WTC11 (cell line): ENCODE results near the gene ZNF419. TPM values are rescaled to one million over a fixed set of nuclear protein-coding genes. Genes with fewer than 3 reads are reported as not detected.

Experiments
- ATAC-seq: fragments of 200-7000 bp; cut with Tn5 transposase; 2 replicates; pipeline ENCODE4 v1.10.0; 2021; ENCODE audit warnings: mild to moderate bottlenecking, moderate library complexity
- CTCF ChIA-PET: fragments of 300-600 bp; sonication (Branson Sonifier 250); formaldehyde crosslinking; loops from one replicate; lab custom pipeline; 2021; ENCODE audit warnings: antibody characterized with exemption; lab: Charles Lee
- POLR2A ChIA-PET: fragments of 350-600 bp; sonication (Branson Sonifier 250); formaldehyde crosslinking; loops from one replicate; lab custom pipeline; 2021; ENCODE audit warnings: antibody characterized with exemption; lab: Charles Lee
- DNase-seq: peaks from one replicate; pipeline ENCODE4 v3.0.0; 2021; ENCODE audit warnings: low spot score
- H3K27ac Mint-ChIP-seq: 2 replicates; pipeline ENCODE4 v1.8.0; 2021; ENCODE audit warnings: mixed read lengths
- H3K27me3 Mint-ChIP-seq: 2 replicates; pipeline ENCODE4 v1.8.0; 2021; ENCODE audit warnings: low read depth, mild to moderate bottlenecking, moderate library complexity, mixed read lengths
- H3K36me3 Mint-ChIP-seq: 2 replicates; pipeline ENCODE4 v1.8.0; 2021; ENCODE audit warnings: mixed read lengths
- H3K4me1 Mint-ChIP-seq: 2 replicates; pipeline ENCODE4 v1.8.0; 2022; ENCODE audit warnings: mixed read lengths
- H3K4me3 Mint-ChIP-seq: 2 replicates; pipeline ENCODE4 v1.8.0; 2021; ENCODE audit warnings: mild to moderate bottlenecking, moderate library complexity, mixed read lengths
- H3K9me3 Mint-ChIP-seq: 2 replicates; pipeline ENCODE4 v1.8.0; 2021; ENCODE audit warnings: mixed read lengths
- E2F1 ChIP-seq: sonication (generic); formaldehyde crosslinking; IDR thresholded peaks from 2 replicates; pipeline ENCODE4 v1.8.0; 2022; ENCODE audit warnings: mild to moderate bottlenecking, missing genetic modification reagents
- FOXP1 ChIP-seq: sonication (generic); formaldehyde crosslinking; IDR thresholded peaks from 2 replicates; pipeline ENCODE4 v1.8.0; 2022; ENCODE audit warnings: missing genetic modification reagents, mild to moderate bottlenecking, moderate library complexity, borderline replicate concordance
- MAX ChIP-seq: sonication (generic); formaldehyde crosslinking; IDR thresholded peaks from 2 replicates; pipeline ENCODE4 v1.8.0; 2022; ENCODE audit warnings: mild to moderate bottlenecking, missing genetic modification reagents
- NR3C1 ChIP-seq: sonication (generic); formaldehyde crosslinking; conservative IDR thresholded peaks from 2 replicates; pipeline ENCODE4 v1.8.1; 2023; ENCODE audit warnings: low read depth, mild to moderate bottlenecking, missing genetic modification reagents
- PREB ChIP-seq: sonication (generic); formaldehyde crosslinking; IDR thresholded peaks from 2 replicates; pipeline ENCODE4 v1.8.1; 2022; ENCODE audit warnings: mild to moderate bottlenecking, missing genetic modification reagents, moderate library complexity, borderline replicate concordance
- RORB ChIP-seq: fragments of 250-450 bp; sonication (Bioruptor Pico); IDR thresholded peaks from 2 replicates; pipeline ENCODE4 v1.9.0; 2021; ENCODE audit warnings: mild to moderate bottlenecking
- SP1 ChIP-seq: sonication (generic); formaldehyde crosslinking; conservative IDR thresholded peaks from 2 replicates; pipeline ENCODE4 v1.8.1; 2022; ENCODE audit warnings: missing genetic modification reagents
- STAT6 ChIP-seq: sonication (generic); formaldehyde crosslinking; conservative IDR thresholded peaks from 2 replicates; pipeline ENCODE4 v1.8.1; 2023; ENCODE audit warnings: mild to moderate bottlenecking, low read depth, missing genetic modification reagents, moderate library complexity
- ZNF281 ChIP-seq: sonication (generic); formaldehyde crosslinking; IDR thresholded peaks from 2 replicates; pipeline ENCODE4 v1.8.0; 2023; ENCODE audit warnings: mild to moderate bottlenecking, missing genetic modification reagents
- ZNF416 ChIP-seq: fragments of 250-450 bp; sonication (Bioruptor Pico); IDR thresholded peaks from 2 replicates; pipeline ENCODE4 v1.9.0; 2021; ENCODE audit warnings: mild to moderate bottlenecking, inconsistent platforms
- ZNF512 ChIP-seq: sonication (generic); formaldehyde crosslinking; IDR thresholded peaks from 2 replicates; pipeline ENCODE4 v1.8.1; 2022; ENCODE audit warnings: missing genetic modification reagents, borderline replicate concordance
- ZNF532 ChIP-seq: fragments of 250-450 bp; sonication (Bioruptor Pico); IDR thresholded peaks from 2 replicates; pipeline ENCODE4 v1.9.0; 2021; ENCODE audit warnings: mild to moderate bottlenecking, borderline replicate concordance
- ZNF671 ChIP-seq: fragments of 250-450 bp; sonication (Bioruptor Pico); IDR thresholded peaks from 2 replicates; pipeline ENCODE4 v1.8.0; 2021; ENCODE audit warnings: mild to moderate bottlenecking
- ZSCAN18 ChIP-seq: fragments of 250-450 bp; sonication (Bioruptor Pico); IDR thresholded peaks from 2 replicates; pipeline ENCODE4 v2.1.2; 2022; ENCODE audit warnings: mild to moderate bottlenecking, moderate library complexity
- total RNA-seq: library from RNA; stranded (reverse); gene quantifications from 3 replicates; pipeline ENCODE4 v1.2.3, GENCODE V29; 2021

ZNF419 gene
- total RNA-seq, 1 experiment from 2014 or later: 11.3 TPM

GRCh38 chr19:57438925-57439324 is 48.6 kb upstream of the ZNF419 start (continued):
- TF ChIP-seq STAT6 (no peak), ZNF671 (CRISPR knock-in tag) (no peak)
- TF ChIP-seq, all 79 proteins: peak for 0

- Mint-ChIP-seq H3K4me3 (no peak overlapping the region), H3K27ac (no peak overlapping the region), H3K4me1 (no peaks in the 10 kb centered on the region), H3K27me3 (no peaks in the 10 kb centered on the region), H3K36me3 (peaks cover 28% of the 10 kb centered on the region), H3K9me3 (no peaks in the 10 kb centered on the region)
- TF ChIP-seq ZNF281 (CRISPR knock-in tag) (no peak), E2F1 (CRISPR knock-in tag) (no peak), ZNF512 (CRISPR knock-in tag) (no peak), ZNF532 (CRISPR knock-in tag) (no peak), SP1 (CRISPR knock-in tag) (no peak), ZSCAN18 (CRISPR knock-in tag) (no peak), ZNF416 (no peak), FOXP1 (CRISPR knock-in tag) (no peak), NR3C1 (CRISPR knock-in tag) (no peak), PREB (CRISPR knock-in tag) (no peak), MAX (no peak), RORB (CRISPR knock-in tag) (no peak)
- DNase-seq (no peak), ATAC-seq (no peak)
- ChIA-PET CTCF (interaction anchor here (0.6 kb wide), 1 partner anchor 650 kb away, joined by 3 read pairs; no protein-coding TSS in a partner anchor), POLR2A (no interaction called here)
Measured at GRCh38 chr19:57441979-57442752, 45.4 kb upstream of the ZNF419 start.
